ENCODE results near the gene MINDY4. TPM values are rescaled to one million over a fixed set of nuclear protein-coding genes. Genes with fewer than 3 reads are reported as not detected.

The MINDY4 gene
- total RNA-seq, 1 experiment from 2014 or later, result 2.1 TPM

- Mint-ChIP-seq H3K9me3 (ENCODE audit: unreplicated experiment) (no peaks in the 10 kb centered on the region), H3K27ac (ENCODE audit: unreplicated experiment) (no peak overlapping the region), H3K4me1 (ENCODE audit: low read depth, unreplicated experiment) (peaks cover 6% of the 10 kb centered on the region), H3K4me3 (ENCODE audit: unreplicated experiment) (no peak overlapping the region), H3K27me3 (ENCODE audit: insufficient read depth, unreplicated experiment) (no peaks in the 10 kb centered on the region), H3K36me3 (ENCODE audit: insufficient read depth, unreplicated experiment) (no peaks in the 10 kb centered on the region)
- Histone ChIP-seq H3K27me3 (replicated peaks; ENCODE audit: control insufficient read depth, insufficient read depth, low read length) (no peaks in the 10 kb centered on the region), H3K36me3 (ENCODE audit: control insufficient read depth, insufficient read depth, low read length) (no peaks in the 10 kb centered on the region), H3K4me1 (no peaks in the 10 kb centered on the region), H3K9me3 (no peaks in the 10 kb centered on the region), H3K4me3 (ENCODE audit: low read depth, low read length) (no peak overlapping the region)
- TF ChIP-seq, protein P1, sequence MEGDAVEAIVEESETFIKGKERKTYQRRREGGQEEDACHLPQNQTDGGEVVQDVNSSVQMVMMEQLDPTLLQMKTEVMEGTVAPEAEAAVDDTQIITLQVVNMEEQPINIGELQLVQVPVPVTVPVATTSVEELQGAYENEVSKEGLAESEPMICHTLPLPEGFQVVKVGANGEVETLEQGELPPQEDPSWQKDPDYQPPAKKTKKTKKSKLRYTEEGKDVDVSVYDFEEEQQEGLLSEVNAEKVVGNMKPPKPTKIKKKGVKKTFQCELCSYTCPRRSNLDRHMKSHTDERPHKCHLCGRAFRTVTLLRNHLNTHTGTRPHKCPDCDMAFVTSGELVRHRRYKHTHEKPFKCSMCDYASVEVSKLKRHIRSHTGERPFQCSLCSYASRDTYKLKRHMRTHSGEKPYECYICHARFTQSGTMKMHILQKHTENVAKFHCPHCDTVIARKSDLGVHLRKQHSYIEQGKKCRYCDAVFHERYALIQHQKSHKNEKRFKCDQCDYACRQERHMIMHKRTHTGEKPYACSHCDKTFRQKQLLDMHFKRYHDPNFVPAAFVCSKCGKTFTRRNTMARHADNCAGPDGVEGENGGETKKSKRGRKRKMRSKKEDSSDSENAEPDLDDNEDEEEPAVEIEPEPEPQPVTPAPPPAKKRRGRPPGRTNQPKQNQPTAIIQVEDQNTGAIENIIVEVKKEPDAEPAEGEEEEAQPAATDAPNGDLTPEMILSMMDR (IDR thresholded peaks at IDR 0.05; ENCODE audit: insufficient read depth in 1 of 2, low read depth in 1 of 2, low read length in 1 of 2, severe bottlenecking in 1 of 2, unreplicated experiment in 1 of 2), result no peak
- CTCF ChIA-PET, result interaction anchor here (1.8 kb wide), 1 partner anchor 312 kb away, joined by 4 read pairs; no protein-coding TSS in a partner anchor
- intact Hi-C loops (cut with micrococcal nuclease; ENCODE audit: unreplicated experiment), result no loop called here
- no peak for DNase-seq
- POLR2A ChIA-PET, result no interaction called here
- BruUV-seq (replicated peaks), result no TSS peak
Observed at GRCh38 chr7:30810986-30811385, 39.8 kb downstream of the MINDY4 start.

GRCh38 chr7:30812676-30813075 lies 41.5 kb downstream of the MINDY4 start:
- CTCF ChIA-PET, result interaction anchor here (1.3 kb wide), 1 partner anchor 171 kb away, joined by 3 read pairs; no protein-coding TSS in a partner anchor

GRCh38 chr7:30813466-30813865 lies 42.2 kb downstream of the MINDY4 start:
- TF ChIP-seq, protein P1 (IDR thresholded peaks at IDR 0.05; ENCODE audit: insufficient read depth in 1 of 2, low read depth in 1 of 2, low read length in 1 of 2, severe bottlenecking in 1 of 2, unreplicated experiment in 1 of 2), result no peak
- H3K36me3 ChIP-seq (ENCODE audit: control insufficient read depth, insufficient read depth, low read length), result no peaks in the 10 kb centered on the region
- H3K27me3 Mint-ChIP-seq (ENCODE audit: insufficient read depth, unreplicated experiment), result no peaks in the 10 kb centered on the region
- intact Hi-C loops (cut with micrococcal nuclease; ENCODE audit: unreplicated experiment), result no loop called here
- no peaks in the 10 kb centered on the region for H3K9me3 ChIP-seq
- H3K27me3 ChIP-seq (replicated peaks; ENCODE audit: control insufficient read depth, insufficient read depth, low read length), result no peaks in the 10 kb centered on the region
- H3K4me1 Mint-ChIP-seq (ENCODE audit: low read depth, unreplicated experiment), result peaks cover 5% of the 10 kb centered on the region
- H3K27ac Mint-ChIP-seq (ENCODE audit: unreplicated experiment), result no peak overlapping the region
- no TSS peak for BruUV-seq (replicated peaks)
- no peaks in the 10 kb centered on the region for H3K4me1 ChIP-seq
- DNase-seq, result no peak
- ChIA-PET POLR2A (no interaction called here), CTCF (no interaction called here)
- no peaks in the 10 kb centered on the region for H3K36me3 Mint-ChIP-seq (ENCODE audit: insufficient read depth, unreplicated experiment)
- H3K9me3 Mint-ChIP-seq (ENCODE audit: unreplicated experiment), result no peaks in the 10 kb centered on the region
- H3K4me3 ChIP-seq (ENCODE audit: low read depth, low read length), result no peak overlapping the region
- H3K4me3 Mint-ChIP-seq (ENCODE audit: unreplicated experiment), result no peak overlapping the region

More at GRCh38 chr7:30812676-30813075, 41.5 kb downstream of the MINDY4 start:
- no peak for DNase-seq
- H3K4me3 Mint-ChIP-seq (ENCODE audit: unreplicated experiment), result no peak overlapping the region
- H3K9me3 ChIP-seq, result no peaks in the 10 kb centered on the region
- no peaks in the 10 kb centered on the region for H3K36me3 Mint-ChIP-seq (ENCODE audit: insufficient read depth, unreplicated experiment)
- POLR2A ChIA-PET, result no interaction called here
- TF ChIP-seq, protein P1 (IDR thresholded peaks at IDR 0.05; ENCODE audit: insufficient read depth in 1 of 2, low read depth in 1 of 2, low read length in 1 of 2, severe bottlenecking in 1 of 2, unreplicated experiment in 1 of 2), result no peak
- peaks cover 6% of the 10 kb centered on the region for H3K4me1 Mint-ChIP-seq (ENCODE audit: low read depth, unreplicated experiment)
- intact Hi-C loops (cut with micrococcal nuclease; ENCODE audit: unreplicated experiment), result no loop called here
- BruUV-seq (replicated peaks), result no TSS peak
- no peaks in the 10 kb centered on the region for H3K4me1 ChIP-seq
- no peak overlapping the region for H3K4me3 ChIP-seq (ENCODE audit: low read depth, low read length)
- no peaks in the 10 kb centered on the region for H3K36me3 ChIP-seq (ENCODE audit: control insufficient read depth, insufficient read depth, low read length)
- H3K9me3 Mint-ChIP-seq (ENCODE audit: unreplicated experiment), result no peaks in the 10 kb centered on the region
- no peaks in the 10 kb centered on the region for H3K27me3 Mint-ChIP-seq (ENCODE audit: insufficient read depth, unreplicated experiment)
- H3K27me3 ChIP-seq (replicated peaks; ENCODE audit: control insufficient read depth, insufficient read depth, low read length), result no peaks in the 10 kb centered on the region
- H3K27ac Mint-ChIP-seq (ENCODE audit: unreplicated experiment), result no peak overlapping the region
